OCI-LY3 (cell line): Measurements from ENCODE around the gene SPATA21.

Experiments
- H2AFZ ChIP-seq: fragments of 200-600, 300-600 bp; shearing (Covaris generic); 2 replicates; pipeline ENCODE4 v1.6.0; 2014; ENCODE audit warnings: antibody characterized with exemption, low read depth, low read length
- H3K27ac ChIP-seq: fragments of 200-600, 300-600 bp; sonication (generic); 2 replicates; pipeline ENCODE4 v1.5.1; 2014; ENCODE audit warnings: mild to moderate bottlenecking, low read length, moderate library complexity, mixed read lengths
- H3K27me3 ChIP-seq: fragments of 200-600, 300-600 bp; sonication (generic); 2 replicates; pipeline ENCODE4 v1.6.1; 2014; ENCODE audit warnings: low read depth, low read length, mixed read lengths
- H3K36me3 ChIP-seq: fragments of 200-600, 300-600 bp; sonication (generic); replicated peaks from 2 replicates; pipeline ENCODE3; 2014; ENCODE audit warnings: low read depth, low read length, mixed read lengths
- H3K4me1 ChIP-seq: fragments of 300-600, 200-600 bp; sonication (generic); 2 replicates; pipeline ENCODE4 v1.6.1; 2014; ENCODE audit warnings: low read length, mixed read lengths
- H3K4me2 ChIP-seq: fragments of 200-600, 300-600 bp; sonication (generic); 2 replicates; pipeline ENCODE4 v1.6.1; 2014; ENCODE audit warnings: low read length, mixed read lengths
- H3K4me3 ChIP-seq: fragments of 300-600, 200-600 bp; sonication (generic); 2 replicates; pipeline ENCODE4 v1.5.1; 2014; ENCODE audit warnings: antibody characterized with exemption, mild to moderate bottlenecking, low read length, moderate library complexity
- H3K79me2 ChIP-seq: fragments of 300-600, 200-600 bp; shearing (Covaris generic); 2 replicates; pipeline ENCODE4 v1.6.1; 2014; ENCODE audit warnings: mild to moderate bottlenecking, low read length, mixed read lengths
- H3K9ac ChIP-seq: fragments of 300-600, 200-600 bp; shearing (Covaris generic); 2 replicates; pipeline ENCODE4 v1.6.0; 2014; ENCODE audit warnings: mild to moderate bottlenecking, low read length, moderate library complexity
- H3K9me3 ChIP-seq: fragments of 200-600, 300-600 bp; shearing (Covaris generic); 2 replicates; pipeline ENCODE4 v1.6.1; 2014; ENCODE audit warnings: low read length, mixed read lengths; ENCODE audit not compliant: insufficient read depth
- H4K20me1 ChIP-seq: fragments of 200-600, 300-600 bp; sonication (generic); 2 replicates; pipeline ENCODE4 v1.6.1; 2016; ENCODE audit warnings: low read length, mixed read lengths; ENCODE audit not compliant: insufficient read depth
- EZH2phosphoT487 ChIP-seq: fragments of 200-600 bp; shearing (Covaris generic); IDR thresholded peaks from 2 replicates; pipeline ENCODE4 v1.6.1; 2018; ENCODE audit warnings: antibody characterized with exemption, mixed run types, low read depth
- TF ChIP-seq, protein P1 (sequence below): fragments of 200-600, 300-600 bp; sonication (generic); IDR thresholded peaks from 2 replicates; pipeline ENCODE4 v1.5.1; 2014; ENCODE audit warnings: antibody characterized with exemption, low read length, low read depth

SPATA21 gene

DNA sequence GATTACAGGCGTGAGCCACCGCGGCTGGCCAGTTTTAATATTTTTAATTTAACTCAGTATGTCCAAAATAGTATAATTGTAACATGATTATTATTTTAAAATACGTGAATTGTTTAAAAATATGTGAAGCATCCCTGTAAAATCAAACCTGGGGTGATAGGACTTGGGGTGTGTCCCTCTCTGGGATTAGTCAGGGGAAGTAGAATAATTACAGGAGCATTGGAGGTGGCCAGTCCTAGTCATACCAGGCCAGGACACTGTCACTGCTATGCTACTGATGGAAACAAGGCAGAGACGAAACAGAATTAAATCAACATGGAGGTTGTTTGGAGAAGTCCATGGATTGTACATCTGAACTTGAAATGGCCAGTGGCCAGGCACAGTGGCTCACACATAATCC, 53.3 kb downstream of the SPATA21 start:
- TF ChIP-seq, protein P1, sequence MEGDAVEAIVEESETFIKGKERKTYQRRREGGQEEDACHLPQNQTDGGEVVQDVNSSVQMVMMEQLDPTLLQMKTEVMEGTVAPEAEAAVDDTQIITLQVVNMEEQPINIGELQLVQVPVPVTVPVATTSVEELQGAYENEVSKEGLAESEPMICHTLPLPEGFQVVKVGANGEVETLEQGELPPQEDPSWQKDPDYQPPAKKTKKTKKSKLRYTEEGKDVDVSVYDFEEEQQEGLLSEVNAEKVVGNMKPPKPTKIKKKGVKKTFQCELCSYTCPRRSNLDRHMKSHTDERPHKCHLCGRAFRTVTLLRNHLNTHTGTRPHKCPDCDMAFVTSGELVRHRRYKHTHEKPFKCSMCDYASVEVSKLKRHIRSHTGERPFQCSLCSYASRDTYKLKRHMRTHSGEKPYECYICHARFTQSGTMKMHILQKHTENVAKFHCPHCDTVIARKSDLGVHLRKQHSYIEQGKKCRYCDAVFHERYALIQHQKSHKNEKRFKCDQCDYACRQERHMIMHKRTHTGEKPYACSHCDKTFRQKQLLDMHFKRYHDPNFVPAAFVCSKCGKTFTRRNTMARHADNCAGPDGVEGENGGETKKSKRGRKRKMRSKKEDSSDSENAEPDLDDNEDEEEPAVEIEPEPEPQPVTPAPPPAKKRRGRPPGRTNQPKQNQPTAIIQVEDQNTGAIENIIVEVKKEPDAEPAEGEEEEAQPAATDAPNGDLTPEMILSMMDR = no peak
- TF ChIP-seq EZH2phosphoT487 = no peak
- Histone ChIP-seq H3K79me2 (peaks cover 93% of the 10 kb centered on the region), H3K4me2 (no peak overlapping the region), H2AFZ (no peak overlapping the region), H3K4me3 (no peak overlapping the region), H3K27ac (no peak overlapping the region), H3K9ac (no peak overlapping the region), H4K20me1 (peaks cover 30% of the 10 kb centered on the region), H3K9me3 (no peaks in the 10 kb centered on the region), H3K36me3 (peaks cover 5% of the 10 kb centered on the region), H3K27me3 (no peaks in the 10 kb centered on the region), H3K4me1 (peaks cover 40% of the 10 kb centered on the region)

GRCh38 chr1:16380868-16381267, 56.4 kb downstream of the SPATA21 start:
- peaks cover 48% of the 10 kb centered on the region for H4K20me1 ChIP-seq
- no peaks in the 10 kb centered on the region for H3K9me3 ChIP-seq
- H3K9ac ChIP-seq = no peak overlapping the region
- no peak overlapping the region for H3K4me3 ChIP-seq
- H3K4me1 ChIP-seq = peaks cover 11% of the 10 kb centered on the region
- no peak overlapping the region for H3K27ac ChIP-seq
- H3K36me3 ChIP-seq = no peaks in the 10 kb centered on the region
- no peak for TF ChIP-seq EZH2phosphoT487
- TF ChIP-seq, protein P1 = no peak
- H3K4me2 ChIP-seq = no peak overlapping the region
- H3K79me2 ChIP-seq = peaks cover 98% of the 10 kb centered on the region
- no peaks in the 10 kb centered on the region for H3K27me3 ChIP-seq
- H2AFZ ChIP-seq = no peak overlapping the region

- Histone ChIP-seq H3K4me1 (no peaks in the 10 kb centered on the region), H4K20me1 (peaks cover 55% of the 10 kb centered on the region)
Observed at GRCh38 chr1:16378443-16378842, 58.8 kb downstream of the SPATA21 start.

DNA sequence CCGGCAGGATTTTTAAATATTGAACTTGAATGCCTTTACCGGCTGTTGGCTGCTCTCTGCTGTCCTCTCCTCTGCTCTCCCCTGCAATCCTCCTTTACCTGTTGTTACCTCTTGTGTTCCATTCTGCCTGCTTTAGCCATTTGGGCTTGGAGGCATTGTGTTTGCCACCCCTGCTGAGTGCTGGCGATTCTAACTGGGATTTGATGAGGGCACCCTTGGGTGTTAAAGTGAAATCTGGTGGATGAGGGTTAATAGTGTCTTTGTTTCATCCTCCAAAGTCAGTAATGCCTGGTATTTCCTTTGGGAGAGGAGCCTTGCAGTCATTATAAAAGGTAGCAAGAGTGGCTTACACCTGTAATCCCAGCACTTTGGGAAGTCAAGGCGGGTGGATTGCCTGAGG, 60.3 kb downstream of the SPATA21 start:
- Histone ChIP-seq H3K79me2 (peaks cover 98% of the 10 kb centered on the region), H3K4me1 (no peaks in the 10 kb centered on the region), H2AFZ (no peak overlapping the region), H3K4me2 (no peak overlapping the region), H3K36me3 (peaks cover 4% of the 10 kb centered on the region), H3K27me3 (no peaks in the 10 kb centered on the region), H3K9ac (no peak overlapping the region), H4K20me1 (peaks cover 64% of the 10 kb centered on the region), H3K4me3 (no peak overlapping the region), H3K27ac (no peak overlapping the region), H3K9me3 (no peaks in the 10 kb centered on the region)
- no peak for TF ChIP-seq EZH2phosphoT487
- TF ChIP-seq, protein P1 = no peak

More at GRCh38 chr1:16378443-16378842, 58.8 kb downstream of the SPATA21 start:
- Histone ChIP-seq H3K4me3 (no peak overlapping the region), H3K9me3 (no peaks in the 10 kb centered on the region), H3K27me3 (no peaks in the 10 kb centered on the region), H3K9ac (no peak overlapping the region), H3K27ac (no peak overlapping the region), H3K79me2 (peaks cover 99% of the 10 kb centered on the region), H3K4me2 (no peak overlapping the region), H3K36me3 (no peaks in the 10 kb centered on the region), H2AFZ (no peak overlapping the region)
- no peak for TF ChIP-seq EZH2phosphoT487
- TF ChIP-seq, protein P1 = no peak
